ENCODE data around the gene CLC.
"Not testable (repeated sequence)": the region's sequence is repeated elsewhere in the genome, so short reads cannot be mapped to it uniquely, and the experiment has no call there.

The CLC gene

GRCh38 chr19:39729594-39729993, 8.2 kb downstream of the CLC start:
- DNase-seq (ENCODE audit: low read depth), result no peak

GRCh38 chr19:39728040-39728439, 9.8 kb downstream of the CLC start:
- no peak for DNase-seq (ENCODE audit: low read depth)

- no peak for DNase-seq (ENCODE audit: low read depth)
Observed at GRCh38 chr19:39727070-39727800, 10.6 kb downstream of the CLC start.

- no peak for DNase-seq (ENCODE audit: low read depth)
Observed at GRCh38 chr19:39725995-39726394, 11.8 kb downstream of the CLC start.

- DNase-seq (ENCODE audit: low read depth), result not testable (repeated sequence)
Observed at GRCh38 chr19:39720144-39720543, 17.7 kb downstream of the CLC start.

- no peak for DNase-seq (ENCODE audit: low read depth)
Observed at GRCh38 chr19:39710333-39710890, 27.4 kb downstream of the CLC start.

- DNase-seq (ENCODE audit: low read depth), result no peak
Observed at GRCh38 chr19:39709026-39709872, 28.6 kb downstream of the CLC start.

- DNase-seq (ENCODE audit: low read depth), result no peak
Observed at GRCh38 chr19:39708594-39708993, 29.2 kb downstream of the CLC start.

GRCh38 chr19:39705578-39706188, 32.1 kb downstream of the CLC start:
- DNase-seq (ENCODE audit: low read depth), result no peak

- DNase-seq (ENCODE audit: low read depth), result no peak
Observed at GRCh38 chr19:39704181-39705044, 33.4 kb downstream of the CLC start, which contains the start of gene LGALS14. Gene LGALS14, plus strand, starts transcription at chr19:39704481. Its CDS starts 48 bp downstream, at chr19:39704529.

- DNase-seq (ENCODE audit: low read depth), result no peak
Observed at GRCh38 chr19:39701291-39701690, 36.5 kb downstream of the CLC start.

- no peak for DNase-seq (ENCODE audit: low read depth)
Observed at GRCh38 chr19:39698535-39698934, 39.3 kb downstream of the CLC start.

- DNase-seq (ENCODE audit: low read depth), result no peak
Observed at GRCh38 chr19:39696387-39696786, 41.4 kb downstream of the CLC start.

- DNase-seq (ENCODE audit: low read depth), result no peak
Observed at GRCh38 chr19:39695759-39696158, 42.1 kb downstream of the CLC start.

- DNase-seq (ENCODE audit: low read depth), result no peak
Observed at GRCh38 chr19:39692822-39693221, 45.0 kb downstream of the CLC start.

GRCh38 chr19:39692166-39692565, 45.7 kb downstream of the CLC start:
- DNase-seq (ENCODE audit: low read depth), result no peak

- DNase-seq (ENCODE audit: low read depth), result not testable (repeated sequence)
Observed at GRCh38 chr19:39688637-39689036, 49.2 kb downstream of the CLC start.

- no peak for DNase-seq (ENCODE audit: low read depth)
Observed at GRCh38 chr19:39686739-39687138, 51.1 kb downstream of the CLC start.

- no peak for DNase-seq (ENCODE audit: low read depth)
Observed at GRCh38 chr19:39684267-39684666, 53.6 kb downstream of the CLC start.

GRCh38 chr19:39681416-39681815, 56.4 kb downstream of the CLC start:
- DNase-seq (ENCODE audit: low read depth), result no peak
